NCI-H2107 treated with DMSO at 0.1 percent for 48 hours (cell line): ENCODE data around the gene VWDE.
A peak's percentile ranks its signal among the peaks of the same experiment; 100 is the strongest.
"Not testable (repeated sequence)": the region's sequence is repeated elsewhere in the genome, so short reads cannot be mapped to it uniquely, and the experiment has no call there.

Source experiments
- DNase-seq: peaks from one replicate; lab custom pipeline; 2025; ENCODE audit not compliant: unreplicated experiment; lab: John Stamatoyannopoulos, UW

Gene VWDE

DNA sequence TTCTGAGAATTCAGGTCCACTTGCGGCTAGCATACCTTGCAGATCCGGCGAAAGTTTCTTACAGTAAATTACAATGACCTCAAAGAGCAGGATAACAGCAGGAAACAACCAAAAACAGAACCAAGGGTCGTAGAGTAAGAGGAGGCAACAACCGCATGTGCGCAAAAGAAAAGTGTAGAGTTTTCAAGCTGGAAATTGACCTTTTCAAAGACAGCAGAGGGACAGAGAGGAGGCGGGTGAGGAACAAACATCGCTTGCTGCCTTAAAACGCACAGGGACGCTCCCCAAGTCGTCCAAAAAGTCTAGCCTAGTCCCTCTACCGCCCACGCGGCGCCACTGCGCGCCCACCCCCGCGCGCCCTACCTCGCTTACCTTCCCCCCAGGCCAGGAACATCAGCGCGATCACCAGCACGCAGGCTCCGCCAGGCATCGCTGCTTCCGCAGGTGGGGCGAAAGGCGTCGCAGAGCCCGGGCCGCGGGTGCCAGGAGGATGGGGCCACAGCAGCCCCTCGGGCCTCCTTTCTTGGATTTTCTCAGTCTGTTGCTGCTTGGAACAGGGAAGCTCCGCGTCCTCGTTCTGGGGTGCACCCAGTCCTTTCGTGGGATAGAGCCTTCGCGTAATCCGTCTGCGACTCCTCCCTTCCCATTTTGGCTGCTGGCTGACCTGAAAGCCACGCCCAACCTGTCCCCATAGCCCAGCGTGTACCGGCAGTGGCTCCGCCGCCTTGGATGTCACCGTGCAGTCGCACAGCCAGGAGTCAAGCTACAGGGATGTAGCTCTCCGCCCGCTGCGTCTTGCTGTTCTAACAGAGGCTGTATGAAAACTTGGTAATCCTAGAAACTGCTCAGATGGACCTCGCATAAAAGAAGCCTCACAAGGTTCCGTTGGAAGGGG lies at the start of gene VWDE:
Gene VWDE, minus strand, starts transcription at position 579 of the 895 bp plus-strand sequence. Its CDS starts 149 bp downstream, at position 430.
- peak; percentile 88 for DNase-seq

GRCh38 chr7:12453136-12453535 lies 49.5 kb upstream of the VWDE start:
- not testable (repeated sequence) for DNase-seq

GRCh38 chr7:12450615-12451014 lies 47.0 kb upstream of the VWDE start:
- no peak for DNase-seq

- DNase-seq, result no peak
Observed at GRCh38 chr7:12444785-12445184, 41.1 kb upstream of the VWDE start.

- no peak for DNase-seq
Observed at GRCh38 chr7:12440229-12440628, 36.6 kb upstream of the VWDE start.

DNA sequence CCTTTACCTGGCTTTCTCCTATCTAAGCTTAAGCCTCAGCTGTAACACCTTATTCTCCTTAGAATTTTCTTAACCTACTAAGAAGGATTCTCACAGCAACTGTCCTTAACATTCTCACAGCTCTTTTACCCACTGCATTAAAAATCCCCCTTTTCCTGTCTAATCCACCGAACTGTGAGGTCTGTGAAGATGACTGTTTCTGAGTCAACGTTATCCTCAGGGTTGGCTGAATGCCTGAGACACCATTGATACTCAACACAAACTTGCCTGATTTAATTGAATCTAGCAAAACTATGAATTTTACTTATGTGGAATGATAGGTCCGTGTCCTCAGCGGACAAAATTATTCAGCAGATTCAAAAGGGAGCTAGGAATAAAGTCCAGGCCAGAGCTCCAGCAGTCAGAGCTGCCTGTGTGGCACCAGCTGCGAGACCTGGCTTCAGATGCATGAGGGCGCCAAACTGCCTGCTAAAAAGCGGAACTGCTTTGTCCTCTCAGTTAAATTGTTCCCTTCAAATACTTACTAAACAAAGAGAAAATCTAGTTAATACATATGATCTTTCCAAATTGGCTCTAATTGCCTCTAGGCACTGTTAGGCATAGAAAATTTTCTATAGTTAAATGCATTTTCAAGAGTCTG lies 33.4 kb upstream of the VWDE start:
- peak; percentile 67 for DNase-seq

GRCh38 chr7:12436126-12436525 lies 32.5 kb upstream of the VWDE start:
- no peak for DNase-seq

- DNase-seq, result no peak
Observed at GRCh38 chr7:12434012-12434642, 30.5 kb upstream of the VWDE start.

DNA sequence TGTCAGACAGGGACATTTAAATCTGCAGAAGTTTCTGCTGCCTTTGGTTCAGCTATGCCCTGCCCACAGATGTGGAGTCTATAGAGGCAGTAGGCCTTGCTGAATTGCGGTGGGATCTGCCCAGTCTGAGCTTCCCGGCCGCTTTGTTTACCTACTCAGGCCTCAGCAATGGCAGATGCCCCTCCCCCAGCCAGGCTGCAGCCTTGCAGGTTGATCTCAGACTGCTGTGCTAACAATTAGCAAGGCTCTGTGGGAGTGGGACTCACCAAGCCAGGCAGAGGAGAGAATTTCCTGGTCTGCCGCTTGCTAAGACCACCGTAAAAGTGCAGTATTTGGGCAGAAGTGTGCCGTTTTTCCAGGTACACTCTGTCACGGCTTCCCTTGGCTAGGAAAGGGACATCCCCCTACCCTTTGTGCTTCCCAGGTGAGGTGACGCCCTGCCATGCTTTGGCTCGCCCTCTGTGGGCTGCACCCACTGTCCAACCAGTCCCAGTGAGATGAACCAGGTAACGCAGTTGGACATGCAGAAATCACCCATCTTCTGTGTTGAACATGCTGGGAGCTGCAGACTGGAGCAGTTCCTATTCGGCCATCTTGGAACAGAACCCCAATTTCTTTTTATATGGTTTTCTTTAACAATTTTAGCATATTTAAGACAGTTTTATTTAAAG lies 28.4 kb upstream of the VWDE start:
- DNase-seq, result no peak

DNA sequence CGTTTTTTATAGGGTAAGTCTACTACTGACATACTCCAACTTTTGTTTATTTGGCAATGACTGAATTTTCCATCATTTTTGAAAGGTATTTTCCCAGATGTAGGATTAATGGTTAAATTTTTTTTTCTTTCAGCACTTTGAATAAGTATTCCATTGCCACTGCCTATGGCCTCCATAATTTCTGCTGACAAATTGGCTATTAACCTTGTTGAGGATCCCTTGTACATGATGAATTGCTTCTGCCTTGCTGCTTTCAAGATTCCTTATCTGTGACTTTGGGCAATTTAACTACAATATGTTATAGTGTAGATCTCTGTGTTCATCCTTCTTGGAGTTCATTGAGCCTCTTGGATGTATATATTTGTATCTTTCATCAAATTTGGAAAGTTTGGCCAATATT lies 21.6 kb upstream of the VWDE start:
- DNase-seq, result no peak

DNA sequence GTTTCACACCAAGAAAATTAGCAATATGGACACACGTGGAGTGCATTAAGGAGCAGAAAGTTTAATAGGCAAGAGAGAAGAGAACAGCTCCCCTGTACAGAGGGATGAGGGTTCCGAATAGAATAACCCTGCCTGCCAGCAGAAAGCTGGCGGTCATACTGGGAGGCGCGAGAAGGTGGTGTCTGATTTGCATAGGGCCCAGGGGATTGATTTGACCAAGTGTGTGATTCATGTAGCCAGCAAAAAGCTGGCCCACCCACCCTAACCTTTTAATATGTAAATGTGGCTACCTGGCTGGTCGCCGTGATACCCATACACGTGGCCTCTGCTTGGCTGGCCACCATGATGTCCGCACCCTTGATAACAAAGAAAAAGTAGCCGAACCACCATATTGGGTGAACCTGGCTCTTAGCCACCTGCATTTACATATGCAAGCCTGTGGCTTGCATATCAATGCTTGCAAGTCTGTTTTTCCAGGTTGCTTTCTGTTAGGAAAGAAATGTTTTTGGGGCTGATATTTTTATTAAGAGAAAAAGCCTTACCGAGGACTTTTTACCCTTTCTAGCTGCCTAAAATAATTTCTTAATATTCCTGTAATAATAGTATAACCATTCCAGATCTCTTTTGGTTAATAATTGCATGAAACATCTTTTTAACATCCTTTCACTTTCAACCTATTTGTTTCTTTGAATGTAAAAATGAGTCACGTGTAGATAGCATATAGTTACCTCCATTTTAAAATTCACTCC lies 20.5 kb upstream of the VWDE start:
- no peak for DNase-seq

- DNase-seq, result no peak
Observed at GRCh38 chr7:12423355-12423996, 19.8 kb upstream of the VWDE start.

- no peak for DNase-seq
Observed at GRCh38 chr7:12422554-12423320, 19.1 kb upstream of the VWDE start.

GRCh38 chr7:12418452-12418851 lies 14.8 kb upstream of the VWDE start:
- DNase-seq, result no peak

DNA sequence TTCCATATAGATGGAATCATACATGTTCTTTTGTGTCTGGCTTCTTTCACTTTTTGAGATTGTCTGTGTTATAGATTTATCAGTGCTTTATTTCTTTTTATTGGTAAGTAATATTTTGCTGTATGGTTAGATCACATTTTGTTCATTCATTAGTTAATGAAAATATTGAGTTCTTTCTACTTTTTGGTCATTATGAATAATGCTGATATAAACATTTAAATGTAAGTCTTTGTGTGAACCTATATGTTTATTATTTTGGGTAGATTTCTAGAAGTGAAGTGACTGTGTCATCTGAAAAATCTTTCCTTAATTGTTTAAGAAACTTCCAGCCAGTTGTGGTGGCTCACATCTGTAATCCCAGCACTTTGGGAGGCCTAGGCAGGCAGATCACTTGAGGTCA lies 11.4 kb upstream of the VWDE start:
- DNase-seq, result no peak

GRCh38 chr7:12412407-12412806 lies 8.7 kb upstream of the VWDE start:
- no peak for DNase-seq

DNA sequence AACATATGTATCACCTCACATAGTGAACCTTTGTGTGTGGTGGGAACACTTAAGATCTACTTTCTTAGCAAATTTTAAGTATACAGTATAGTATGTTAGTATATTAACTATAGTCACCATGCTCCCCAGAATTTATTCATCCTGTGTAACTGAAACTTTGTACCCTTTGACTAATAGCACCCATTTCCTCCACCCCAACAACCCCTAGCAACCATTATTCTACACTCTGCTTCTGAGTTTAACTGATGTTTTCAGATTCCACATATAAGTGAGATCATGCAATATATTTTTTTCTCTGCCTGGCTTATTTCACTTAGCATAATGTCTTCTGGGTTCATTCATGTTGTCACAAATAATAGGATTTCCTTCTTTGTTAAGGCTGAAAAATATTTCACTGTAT lies 6.9 kb upstream of the VWDE start:
- no peak for DNase-seq

- DNase-seq, result no peak
Observed at GRCh38 chr7:12409097-12409711, 5.5 kb upstream of the VWDE start.

GRCh38 chr7:12407652-12408051 lies 4.0 kb upstream of the VWDE start:
- not testable (repeated sequence) for DNase-seq
